Thymus (tissue), 11 donors: ENCODE results near the gene ARHGEF19. TPM values are rescaled to one million over a fixed set of nuclear protein-coding genes. Genes with fewer than 3 reads are reported as not detected.

Experiments used
- DNase-seq, 9 donors: peaks; one replicate each; pipeline ENCODE4 v3.0.0-alpha.2; 2013; ENCODE audit warnings: low spot score in 9 of 9, low read depth in 6 of 9, missing footprints in 1 of 9
- H3K27ac ChIP-seq, 2 donors: one replicate each; pipeline ENCODE4 v1.5.1; 2013; ENCODE audit warnings: control low read depth in 1 of 2, low read depth in 1 of 2, low read length in 1 of 2, mild to moderate bottlenecking in 1 of 2, moderate library complexity in 1 of 2
- H3K27me3 ChIP-seq, 2 donors: one replicate each; pipeline ENCODE4 v1.5.1; 2013; ENCODE audit warnings: low read length in 1 of 2; ENCODE audit not compliant: control insufficient read depth in 2 of 2, insufficient read depth in 1 of 2
- H3K36me3 ChIP-seq, 2 donors: one replicate each; pipeline ENCODE4 v1.5.1; 2013; ENCODE audit warnings: low read length in 1 of 2, mild to moderate bottlenecking in 1 of 2, moderate library complexity in 1 of 2; ENCODE audit not compliant: control insufficient read depth in 2 of 2, insufficient read depth in 2 of 2
- H3K4me1 ChIP-seq, 2 donors: one replicate each; pipeline ENCODE4 v1.5.1; 2013; ENCODE audit warnings: low read length in 2 of 2; ENCODE audit not compliant: control insufficient read depth in 2 of 2, insufficient read depth in 2 of 2
- H3K4me3 ChIP-seq, 2 donors: one replicate each; pipeline ENCODE4 v1.5.1; 2013; ENCODE audit warnings: low read length in 2 of 2, control low read depth in 1 of 2, mild to moderate bottlenecking in 1 of 2
- H3K9me3 ChIP-seq, 2 donors: one replicate each; pipeline ENCODE4 v1.5.1; 2013; ENCODE audit warnings: low read length in 1 of 2, mild to moderate bottlenecking in 1 of 2; ENCODE audit not compliant: control insufficient read depth in 2 of 2, insufficient read depth in 1 of 2
- WGBS: extraction: QIAGEN DNeasy Blood & Tissue Kit; methylation state at CpG from one replicate; pipeline ENCODE4 v1.1.7; 2013; 5-methylcytosine and 5-hydroxymethylcytosine counted together
- polyA plus RNA-seq: library from polyadenylated mRNA; stranded (reverse); fragments of 200-250 nt; gene quantifications from one replicate; pipeline ENCODE4 v1.2.3, GENCODE V29; 2013
- total RNA-seq: library from RNA; stranded (reverse); fragments of 120-200 nt; gene quantifications from one replicate; pipeline ENCODE4 v1.2.4, GENCODE V29; 2013
- donor health status: healthy.

Gene ARHGEF19
- total and polyA plus RNA-seq, 2 donors: 2.2 to 9.6 TPM

DNA sequence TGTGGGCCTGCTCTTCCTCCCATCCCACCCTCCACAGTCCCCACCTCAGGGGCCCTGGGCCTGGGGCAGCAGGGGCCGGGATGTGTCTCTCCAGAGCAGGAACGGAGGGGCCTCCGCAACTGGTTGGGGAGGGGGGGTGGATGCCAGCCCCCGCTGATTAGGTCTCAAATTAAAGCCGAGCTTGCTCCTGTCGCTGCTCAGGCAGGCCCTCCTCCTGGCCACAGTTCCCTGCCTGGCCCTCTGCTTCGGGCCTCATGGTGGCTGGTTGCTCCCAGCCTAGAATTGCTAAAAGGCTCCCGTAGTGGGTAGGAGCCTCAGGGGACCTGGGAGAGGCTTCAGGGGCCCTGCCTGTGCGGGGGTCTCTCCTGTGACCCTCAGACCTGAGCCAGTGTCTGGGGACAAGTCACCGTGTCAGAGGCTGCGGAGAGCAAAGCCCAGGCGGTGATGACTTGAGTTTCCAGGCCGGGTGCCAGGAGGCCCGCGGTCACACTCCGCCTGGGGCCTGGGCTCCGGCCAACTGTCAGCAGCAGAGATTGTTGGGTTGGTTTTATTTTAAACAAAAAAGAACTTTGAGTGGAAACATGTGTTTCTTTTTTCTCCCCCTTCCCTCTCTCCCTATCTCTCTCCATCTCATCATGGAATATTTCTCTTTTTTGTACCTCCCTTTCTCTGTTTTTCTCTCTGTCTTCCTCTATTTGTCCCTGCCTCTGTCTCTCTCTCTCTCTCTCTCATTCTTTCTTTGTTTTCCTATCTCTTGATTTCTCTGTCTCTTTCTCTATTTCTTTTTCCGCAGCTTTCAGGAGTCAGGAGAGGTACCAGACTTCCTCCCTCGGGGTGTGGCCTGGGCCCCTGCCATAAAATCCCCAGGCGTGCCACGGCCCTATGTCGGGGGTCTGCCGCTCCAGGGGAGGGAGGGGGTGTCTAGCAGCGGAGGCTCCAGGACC lies 36.6 kb downstream of the ARHGEF19 start:
- 55% methylated on average over 24 of the region's 24 CpGs for WGBS
- H3K4me3 ChIP-seq: no peak overlapping the region
- H3K36me3 ChIP-seq: no peaks in the 10 kb centered on the region

DNA sequence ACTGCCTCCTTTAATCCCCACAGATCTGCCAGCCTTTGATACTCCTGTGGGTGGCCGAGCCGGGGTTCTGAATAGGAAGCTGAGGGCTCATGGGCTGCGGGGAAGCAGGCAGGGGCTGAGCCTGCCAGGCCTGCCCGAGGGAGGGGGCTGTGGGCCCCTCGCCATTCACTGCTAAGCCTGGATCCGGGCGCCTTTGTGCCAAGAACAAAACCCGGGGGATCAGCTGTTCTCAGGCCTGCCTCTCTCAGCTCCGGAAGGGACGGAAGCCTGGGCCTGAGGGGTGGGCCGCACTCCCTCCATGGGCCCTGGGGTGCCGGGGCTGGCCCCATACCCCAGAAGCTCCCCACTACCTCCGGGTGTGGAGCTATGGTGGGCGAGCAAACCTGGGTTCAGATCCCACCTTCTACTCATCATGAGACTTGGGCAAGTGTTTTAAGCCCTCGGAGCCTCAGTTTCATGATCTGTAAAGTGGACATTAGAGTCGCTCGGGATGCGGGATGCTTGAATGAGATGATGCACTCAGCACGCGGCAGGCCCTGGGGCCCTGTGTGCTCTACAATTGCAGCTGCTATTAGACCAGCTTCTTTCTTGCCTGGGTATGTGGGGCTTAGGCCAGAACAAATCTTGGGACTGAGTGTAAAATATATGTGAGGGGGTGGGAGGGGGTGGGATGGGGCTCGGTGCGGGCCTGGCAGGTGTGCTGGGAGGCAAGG lies 37.4 kb downstream of the ARHGEF19 start:
- H3K4me1 ChIP-seq: peaks cover 0 to 34% of the 10 kb centered on the region in 2 donors
- no peak overlapping the region for H3K27ac ChIP-seq
- 90% methylated on average over 22 of the region's 22 CpGs for WGBS
- H3K36me3 ChIP-seq: no peaks in the 10 kb centered on the region
- peaks cover 0 to 1% of the 10 kb centered on the region in 2 donors for H3K9me3 ChIP-seq
- H3K27me3 ChIP-seq: peaks cover 2% of the 10 kb centered on the region in 2 donors
- no peak overlapping the region for H3K4me3 ChIP-seq
- DNase-seq: no peak

More for the DNA sequence above, 36.6 kb downstream of the ARHGEF19 start:
- H3K27ac ChIP-seq: peak overlapping the region; percentile 43 to 69
- peaks cover 0 to 1% of the 10 kb centered on the region in 2 donors for H3K9me3 ChIP-seq
- peaks cover 0 to 2% of the 10 kb centered on the region in 2 donors for H3K27me3 ChIP-seq
- no peak for DNase-seq
- peaks cover 0 to 34% of the 10 kb centered on the region in 2 donors for H3K4me1 ChIP-seq

DNA sequence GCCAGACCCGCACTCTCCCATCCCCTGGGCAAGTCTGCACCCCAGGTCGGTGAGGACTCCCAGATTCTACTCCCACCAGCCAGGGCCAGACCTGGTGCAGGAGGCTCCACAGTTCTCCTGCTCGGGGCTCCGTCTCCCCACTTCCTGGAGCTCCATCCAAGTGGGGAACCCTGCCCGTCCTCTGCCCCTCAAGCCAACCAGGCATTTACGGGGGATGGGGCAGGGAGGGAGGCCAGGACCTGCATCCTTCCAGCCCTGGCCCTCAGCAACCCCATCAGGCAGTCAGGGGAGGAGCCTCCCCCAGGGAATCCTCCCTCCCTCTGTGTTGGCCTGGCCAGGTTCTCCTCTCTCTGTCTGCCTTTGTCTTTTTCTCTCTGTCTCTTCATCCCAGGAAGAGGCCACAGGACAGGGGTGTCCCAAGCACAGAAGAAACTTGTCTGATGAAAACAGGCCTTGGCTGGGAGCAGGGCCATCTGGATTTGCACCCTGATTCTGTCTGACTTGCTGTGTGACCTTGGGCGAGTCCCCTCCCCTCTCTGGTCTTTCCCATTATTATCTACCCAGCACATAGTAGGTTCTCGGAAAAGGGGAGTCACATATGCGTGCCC lies 38.1 kb downstream of the ARHGEF19 start:
- H3K4me1 ChIP-seq: peaks cover 2 to 41% of the 10 kb centered on the region in 2 donors
- DNase-seq: no peak
- H3K36me3 ChIP-seq: no peaks in the 10 kb centered on the region
- peaks cover 2% of the 10 kb centered on the region in 2 donors for H3K27me3 ChIP-seq
- no peak overlapping the region for H3K4me3 ChIP-seq
- WGBS: 98% methylated on average over 9 of the region's 9 CpGs
- peak overlapping the region in 1 of 2 donors; percentile 3 for H3K27ac ChIP-seq
- peaks cover 0 to 1% of the 10 kb centered on the region in 2 donors for H3K9me3 ChIP-seq

DNA sequence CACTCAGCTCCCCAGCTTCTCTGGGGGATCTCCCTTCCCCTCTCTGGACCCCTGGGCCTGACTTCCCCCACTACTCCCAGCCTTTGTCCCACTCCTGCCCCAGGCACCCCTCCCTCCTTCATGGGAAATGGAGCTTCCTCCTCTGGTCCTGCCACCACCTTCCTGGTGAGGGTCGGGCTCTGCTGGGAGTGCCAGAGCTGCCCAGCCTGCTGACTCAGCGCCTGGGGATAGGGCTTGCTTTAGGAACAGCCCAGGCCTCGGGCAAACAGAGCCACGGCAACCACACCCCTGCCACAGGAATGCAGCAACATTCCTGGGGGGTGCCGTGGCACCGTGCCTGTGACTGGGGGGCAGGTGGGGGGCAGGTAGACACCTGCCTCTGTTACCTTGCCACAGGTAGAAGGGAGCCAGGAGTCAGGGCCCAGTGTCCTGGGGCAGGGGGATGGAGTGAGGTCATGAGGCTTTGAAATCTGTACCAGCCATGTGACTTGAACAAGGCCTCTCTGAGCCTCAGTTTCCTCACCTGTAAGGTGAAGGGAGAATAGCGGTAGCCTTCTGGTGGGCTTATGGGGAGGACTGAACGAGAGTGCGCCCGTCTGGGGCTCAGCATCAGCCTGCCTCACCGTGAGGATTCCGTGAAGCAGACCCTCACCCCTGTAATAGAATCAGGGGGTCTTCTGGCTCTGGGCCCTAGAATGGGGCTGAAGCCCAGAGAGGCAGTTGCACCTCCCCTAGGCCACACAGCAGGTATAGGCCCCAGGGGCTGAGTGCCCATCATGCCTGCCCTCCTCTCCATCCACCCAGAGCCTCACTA lies 38.8 kb downstream of the ARHGEF19 start:
- no peak for DNase-seq
- WGBS: 60% methylated on average over 12 of the region's 12 CpGs
- Histone ChIP-seq H3K4me3 (no peak overlapping the region), H3K36me3 (no peaks in the 10 kb centered on the region), H3K9me3 (peaks cover 0 to 1% of the 10 kb centered on the region in 2 donors), H3K27me3 (peaks cover 2% of the 10 kb centered on the region in 2 donors), H3K27ac (no peak overlapping the region), H3K4me1 (peaks cover 7 to 47% of the 10 kb centered on the region in 2 donors)

DNA sequence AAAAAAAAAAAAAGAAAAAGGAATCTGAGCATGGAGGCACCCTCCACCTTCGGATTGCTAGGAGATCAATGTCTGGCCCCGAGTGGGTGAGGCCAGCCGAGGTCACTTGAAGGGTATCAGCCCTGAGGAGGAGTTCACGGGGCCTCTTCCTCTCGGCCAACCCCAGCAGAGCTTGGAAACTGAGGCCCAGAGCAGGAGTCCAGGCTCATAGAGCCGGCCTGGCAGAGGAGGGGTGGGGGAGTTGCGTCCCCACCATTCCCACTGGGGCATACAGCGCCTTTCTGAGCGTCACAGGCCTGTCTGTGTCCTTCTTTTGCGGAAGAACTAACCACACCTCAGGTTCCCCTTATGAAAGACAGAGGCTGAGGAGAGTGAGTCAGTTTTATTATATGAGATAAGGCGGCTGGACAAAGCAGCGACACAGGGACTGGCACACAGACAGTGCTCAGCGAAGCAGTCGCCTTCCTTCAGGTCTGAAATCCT lies 39.4 kb downstream of the ARHGEF19 start:
- H3K4me1 ChIP-seq: peaks cover 14 to 51% of the 10 kb centered on the region in 2 donors
- DNase-seq: no peak

DNA sequence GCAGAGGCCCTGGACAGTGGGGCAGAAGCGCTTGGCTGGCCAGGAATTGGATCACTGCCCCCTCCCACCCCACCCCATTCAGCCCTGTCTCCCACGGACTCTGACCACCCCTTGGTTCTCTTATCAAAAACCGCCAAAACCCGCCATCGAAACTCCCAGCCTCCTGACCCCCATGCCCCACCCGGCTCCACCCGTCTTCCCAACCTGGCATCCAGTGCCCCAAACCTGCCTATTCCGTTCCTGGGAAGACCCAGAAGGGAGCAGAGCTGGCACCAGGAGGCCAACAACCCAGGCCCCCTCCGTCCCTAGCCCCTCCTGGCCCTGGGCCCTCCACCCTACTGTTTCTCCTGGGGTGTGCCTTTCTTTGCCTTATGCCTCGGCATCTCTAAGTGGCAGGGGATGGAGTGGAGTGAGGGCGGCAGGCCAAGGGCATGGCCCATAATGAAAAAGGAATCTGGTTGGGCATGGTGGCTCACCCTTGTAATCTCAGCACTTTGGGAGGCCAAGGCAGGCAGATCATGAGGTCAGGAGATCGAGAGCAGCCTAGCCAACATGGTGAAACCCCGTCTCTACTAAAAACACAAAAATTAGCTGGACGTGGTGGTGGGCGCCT lies 40.1 kb downstream of the ARHGEF19 start:
- Histone ChIP-seq H3K27ac (peak overlapping the region in 1 of 2 donors; percentile 26), H3K36me3 (no peaks in the 10 kb centered on the region), H3K27me3 (peaks cover 2% of the 10 kb centered on the region in 2 donors), H3K4me3 (no peak overlapping the region), H3K4me1 (peaks cover 15 to 57% of the 10 kb centered on the region in 2 donors), H3K9me3 (peaks cover 0 to 1% of the 10 kb centered on the region in 2 donors)
- no peak for DNase-seq
- 95% methylated on average over 15 of the region's 15 CpGs for WGBS

More for the DNA sequence above, 39.4 kb downstream of the ARHGEF19 start:
- Histone ChIP-seq H3K9me3 (peaks cover 0 to 1% of the 10 kb centered on the region in 2 donors), H3K27me3 (peaks cover 2% of the 10 kb centered on the region in 2 donors), H3K36me3 (no peaks in the 10 kb centered on the region), H3K4me3 (no peak overlapping the region), H3K27ac (no peak overlapping the region)
- WGBS: 73% methylated on average over 14 of the region's 14 CpGs

DNA sequence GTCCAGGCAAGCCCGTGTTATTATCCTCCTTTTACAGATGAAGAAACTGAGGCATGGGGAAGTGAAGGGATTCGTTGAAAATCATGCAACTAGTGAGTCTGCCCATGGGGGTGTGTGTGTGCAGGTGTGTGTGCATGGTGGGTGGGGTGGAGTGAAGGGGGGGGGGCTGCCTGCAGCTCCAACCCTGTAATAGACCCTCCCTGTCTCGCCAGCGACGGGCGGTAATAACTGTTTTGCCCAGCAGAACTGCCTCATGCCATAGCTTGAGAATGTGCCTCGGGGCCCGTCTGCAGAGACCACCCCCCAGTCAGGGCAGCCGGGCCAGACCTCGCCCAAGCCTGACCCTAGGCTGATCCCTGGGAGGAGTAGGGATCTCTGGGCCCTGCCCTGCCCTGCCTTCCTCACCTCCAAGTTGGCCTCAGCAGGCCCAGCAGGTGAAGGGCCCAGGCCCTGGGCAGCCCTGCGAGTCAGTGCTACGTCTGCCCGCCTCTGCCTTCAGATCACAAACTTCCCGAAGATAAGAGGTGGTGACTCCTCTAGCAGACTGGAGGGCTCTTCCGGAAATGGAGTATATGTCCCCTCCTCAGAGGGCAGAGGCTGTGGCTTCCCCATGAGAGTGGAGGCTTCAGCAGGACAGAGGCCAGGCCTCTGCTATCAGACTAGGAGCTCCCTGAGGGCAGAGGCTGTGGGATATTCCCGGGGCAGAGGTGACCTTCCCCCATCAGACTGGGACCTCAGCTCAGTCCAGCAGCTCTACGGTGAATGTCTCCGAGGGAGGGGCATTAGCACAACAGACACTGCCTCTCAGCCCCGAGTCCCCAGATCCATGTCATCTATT lies 40.9 kb downstream of the ARHGEF19 start:
- DNase-seq: no peak
- Histone ChIP-seq H3K4me1 (peaks cover 20 to 65% of the 10 kb centered on the region in 2 donors), H3K9me3 (peaks cover 0 to 1% of the 10 kb centered on the region in 2 donors), H3K27me3 (peaks cover 2% of the 10 kb centered on the region in 2 donors), H3K27ac (no peak overlapping the region), H3K4me3 (no peak overlapping the region), H3K36me3 (no peaks in the 10 kb centered on the region)
- 97% methylated on average over 19 of the region's 19 CpGs for WGBS
